Prostate gland (tissue), 2 donors: Measurements from ENCODE around the gene HIBCH.

Experiments
- CTCF ChIP-seq, 4 experiments: fragments of 200-600 bp in 2 of 4; fragments of 450-650 bp in 2 of 4; sonication (generic) in 2 of 4; IDR thresholded peaks; 1 replicate in 3 of 4; 2 replicates in 1 of 4; pipeline ENCODE4 v1.5.1; 2016 to 2019; ENCODE audit warnings: antibody characterized with exemption in 4 of 4, mild to moderate bottlenecking in 2 of 4, moderate library complexity in 2 of 4
- POLR2A ChIP-seq: fragments of 450-650 bp; IDR thresholded peaks from one replicate; pipeline ENCODE4 v1.6.1; 2016; ENCODE audit warnings: antibody characterized with exemption, mild to moderate bottlenecking
- POLR2AphosphoS5 ChIP-seq: sonication (generic); formaldehyde crosslinking; IDR thresholded peaks from one replicate; pipeline ENCODE4 v1.6.1; 2017; ENCODE audit warnings: antibody characterized with exemption

GRCh38 chr2:190214426-190215194, 105.0 kb downstream of the HIBCH start:
- TF ChIP-seq CTCF (IDR thresholded peaks at IDR 0.05) (no peak), POLR2A (no peak), POLR2AphosphoS5 (no peak)
